NCI-H2107 treated with DMSO at 0.1 percent for 48 hours (cell line): ENCODE results near the gene PTGES3L.
A peak's percentile ranks its signal among the peaks of the same experiment; 100 is the strongest.
"Not testable (repeated sequence)": the region's sequence is repeated elsewhere in the genome, so short reads cannot be mapped to it uniquely, and the experiment has no call there.

ENCODE experiments used
- DNase-seq: peaks from one replicate; lab custom pipeline; 2025; ENCODE audit not compliant: unreplicated experiment; lab: John Stamatoyannopoulos, UW

PTGES3L gene

DNA sequence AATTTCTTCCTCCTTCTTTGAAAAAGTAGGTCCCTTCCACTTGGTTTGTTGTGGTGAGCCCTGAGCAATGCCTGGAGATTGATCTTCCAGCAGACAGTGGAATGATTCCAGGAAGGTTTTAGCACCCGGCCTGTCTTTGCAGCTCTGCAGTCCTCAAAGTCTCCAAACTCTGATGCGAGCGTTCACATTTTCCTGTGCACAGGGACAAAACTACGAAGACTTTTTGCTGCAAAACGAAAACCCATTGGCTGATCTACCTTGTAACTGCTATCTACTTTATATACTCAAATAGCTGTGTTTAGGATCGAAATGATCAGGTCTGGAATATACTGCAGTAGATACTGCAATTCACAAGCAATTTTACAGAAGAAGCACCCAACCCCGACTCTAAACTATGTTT is 57.6 kb downstream of the PTGES3L start:
- DNase-seq = no peak

DNA sequence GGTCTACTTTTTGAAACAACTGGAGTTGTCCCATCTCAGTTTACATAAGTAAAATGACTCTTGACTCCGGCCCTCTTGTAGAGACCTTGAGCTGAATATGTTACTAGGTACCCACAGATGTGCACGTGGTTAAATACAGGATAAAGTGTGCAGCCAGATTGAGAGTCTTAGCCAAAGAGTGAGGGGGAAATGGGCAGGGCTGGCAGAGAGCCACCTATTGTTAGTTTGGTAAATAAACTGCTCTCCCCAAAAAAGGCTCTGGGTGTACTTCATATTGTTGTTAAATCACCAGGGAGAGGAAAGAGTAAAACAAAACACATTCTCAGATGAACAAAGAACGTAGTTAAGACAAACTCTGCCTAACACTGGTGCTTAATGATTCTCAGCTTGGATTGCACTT is 59.0 kb downstream of the PTGES3L start:
- DNase-seq = peak; percentile 40

DNA sequence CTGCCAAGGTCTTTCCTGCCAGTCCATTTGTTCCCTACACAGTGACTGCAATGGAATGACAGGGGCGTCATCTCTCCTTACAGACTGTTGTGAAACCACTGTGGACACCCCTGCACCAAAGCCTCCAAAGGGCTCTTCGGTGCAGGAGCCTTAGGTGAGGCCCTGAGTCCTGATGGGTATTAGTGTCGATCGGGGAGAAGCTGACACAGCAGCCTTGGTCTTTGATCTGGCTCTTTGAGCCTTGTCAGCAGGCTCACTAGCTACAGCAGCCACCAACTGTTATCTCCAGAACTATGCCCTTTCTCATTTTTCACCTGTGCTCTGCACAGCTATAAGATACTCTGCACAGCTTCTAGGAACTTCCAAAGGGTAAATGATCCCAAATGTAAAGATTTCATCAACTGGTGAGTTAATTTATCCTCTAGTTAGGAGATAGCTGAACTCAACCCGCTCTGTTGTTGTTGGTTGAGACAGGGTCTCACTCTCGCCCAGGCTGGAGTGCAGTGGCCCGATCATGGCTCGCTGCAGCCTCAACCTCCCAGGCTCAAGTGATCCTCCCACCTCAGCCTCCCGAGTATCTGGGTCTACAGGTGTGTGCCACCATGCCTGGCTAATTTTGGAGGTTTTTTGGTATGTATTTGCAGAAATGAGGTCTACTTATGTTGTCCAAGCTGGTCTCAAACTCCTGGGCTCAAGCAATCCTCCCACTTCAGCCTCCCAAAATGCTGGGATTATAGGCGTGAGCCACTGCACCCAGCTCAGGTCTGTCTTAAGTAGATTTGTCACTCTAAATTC is 59.6 kb downstream of the PTGES3L start:
- DNase-seq = no peak

DNA sequence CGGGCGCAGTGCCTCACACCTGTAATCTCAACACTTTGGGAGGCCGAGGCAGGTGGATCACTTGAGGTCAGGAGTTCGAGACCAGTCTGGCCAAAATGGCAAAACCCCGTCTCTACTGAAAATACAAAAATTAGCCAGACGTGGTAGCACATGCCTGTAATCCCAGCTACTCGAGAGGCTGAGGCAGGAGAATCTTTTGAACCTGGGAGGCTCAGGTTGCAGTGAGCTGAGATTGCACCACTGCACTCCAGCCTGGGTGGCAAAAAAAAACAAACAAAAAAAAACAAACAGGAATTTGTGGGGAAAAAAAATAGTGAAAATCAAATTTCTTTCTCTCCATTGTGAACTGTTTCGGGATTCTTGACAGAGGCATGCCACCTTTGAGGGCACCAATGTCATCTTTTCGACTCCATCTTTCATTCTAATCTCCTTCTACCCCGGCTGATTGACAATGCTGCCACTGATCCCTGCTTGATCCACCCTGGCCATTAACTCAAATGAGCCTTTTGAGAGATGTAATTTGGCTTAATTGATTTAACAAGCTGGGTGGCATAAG is 60.3 kb downstream of the PTGES3L start:
- not testable (repeated sequence) for DNase-seq

DNA sequence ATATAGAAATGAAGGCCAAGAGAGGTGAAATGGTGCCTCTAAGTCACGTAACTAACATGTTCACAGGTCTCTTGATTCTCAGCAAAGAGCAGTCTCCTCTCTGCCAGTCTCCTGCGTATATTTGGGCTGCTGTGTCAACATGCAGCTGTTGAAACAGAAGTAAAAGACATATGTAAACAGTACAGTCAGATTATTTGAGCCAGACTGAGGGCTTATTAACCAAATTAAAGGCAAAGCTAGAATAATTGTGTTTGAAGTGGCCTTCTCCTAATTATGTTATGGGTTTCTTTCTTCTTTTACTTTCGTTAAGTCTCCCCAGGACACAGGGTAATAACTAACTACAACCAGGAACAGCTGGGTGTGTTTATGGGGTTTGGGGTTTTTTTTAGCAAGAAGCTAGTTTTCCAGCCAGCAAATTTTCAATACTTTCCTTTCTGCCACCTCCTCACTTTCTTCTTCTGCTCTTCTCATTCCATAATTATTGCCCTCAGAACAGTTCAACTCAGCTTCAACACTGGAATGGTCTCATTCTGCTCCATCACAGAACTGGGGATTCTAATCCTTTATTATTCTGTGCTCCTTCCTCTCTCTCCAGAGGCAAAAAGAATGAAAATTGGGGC is 60.9 kb downstream of the PTGES3L start:
- DNase-seq = peak; percentile 11
